GM12872 (cell line): ENCODE measurements around the gene TST.

Source experiments
- CTCF ChIP-seq: IDR thresholded peaks from 3 replicates; pipeline ENCODE4 v1.5.1; 2011; ENCODE audit warnings: low read depth, mild to moderate bottlenecking, low read length, moderate library complexity; ENCODE audit not compliant: insufficient read depth

TST gene

GRCh38 chr22:37036655-37037377 lies 17.6 kb upstream of the TST start:
- no peak for TF ChIP-seq CTCF

- TF ChIP-seq CTCF = no peak
Measured at GRCh38 chr22:37033605-37034430, 14.6 kb upstream of the TST start.

GRCh38 chr22:37032535-37033460 lies 13.6 kb upstream of the TST start:
- TF ChIP-seq CTCF = no peak

- TF ChIP-seq CTCF = no peak
Measured at GRCh38 chr22:37032134-37032534, 12.9 kb upstream of the TST start.

- no peak for TF ChIP-seq CTCF
Measured at GRCh38 chr22:37030560-37031281, 11.5 kb upstream of the TST start.

GRCh38 chr22:37028692-37029674 lies 9.7 kb upstream of the TST start:
- TF ChIP-seq CTCF = no peak
